Activated CD4-positive, CD25-positive, alpha-beta regulatory T cell treated with anti-CD3 and anti-CD28 coated beads, Interleukin-2, amount 50 U/mL, for 16 hours (primary cell): Measurements from ENCODE around the gene OPN4.

Experiments
- DNase-seq: peaks from one replicate; pipeline ENCODE4 v3.0.0-alpha.2; 2020; ENCODE audit warnings: low read depth, low spot score

Gene OPN4

GRCh38 chr10:86647773-86648703, 6.3 kb upstream of the OPN4 start:
- no peak for DNase-seq

- DNase-seq, result no peak
Measured at GRCh38 chr10:86648704-86649427, 5.5 kb upstream of the OPN4 start.

- no peak for DNase-seq
Measured at GRCh38 chr10:86649471-86650150, 4.7 kb upstream of the OPN4 start.

- DNase-seq, result no peak
Measured at GRCh38 chr10:86650151-86650550, 4.2 kb upstream of the OPN4 start.

- DNase-seq, result no peak
Measured at GRCh38 chr10:86651021-86651471, 3.3 kb upstream of the OPN4 start.

GRCh38 chr10:86651631-86652331, 2.6 kb upstream of the OPN4 start:
- no peak for DNase-seq

GRCh38 chr10:86652361-86653202, 1.8 kb upstream of the OPN4 start:
- DNase-seq, result no peak

GRCh38 chr10:86653379-86653778, 968 bp upstream of the OPN4 start:
- no peak for DNase-seq

GRCh38 chr10:86653987-86654386, 360 bp upstream of the OPN4 start:
- DNase-seq, result no peak

GRCh38 chr10:86655173-86655540, 810 bp downstream of the OPN4 start:
- no peak for DNase-seq

GRCh38 chr10:86655596-86655995, 1.2 kb downstream of the OPN4 start:
- no peak for DNase-seq

GRCh38 chr10:86657011-86657395, 2.7 kb downstream of the OPN4 start:
- no peak for DNase-seq

- DNase-seq, result no peak
Measured at GRCh38 chr10:86657396-86658011, 3.2 kb downstream of the OPN4 start.

GRCh38 chr10:86658261-86658741, 4.0 kb downstream of the OPN4 start:
- DNase-seq, result no peak

GRCh38 chr10:86658751-86659150, 4.4 kb downstream of the OPN4 start:
- no peak for DNase-seq

GRCh38 chr10:86659161-86659691, 4.9 kb downstream of the OPN4 start:
- DNase-seq, result no peak

GRCh38 chr10:86659721-86660453, 5.5 kb downstream of the OPN4 start:
- DNase-seq, result no peak

GRCh38 chr10:86661161-86662025, 7.0 kb downstream of the OPN4 start:
- no peak for DNase-seq
